HG02973 (cell line): ENCODE data around the gene RPUSD2.

Experiments used
- ATAC-seq: cut with Tn5 transposase; IDR thresholded peaks from one replicate; pipeline ENCODE4 v1.9.1; 2021; ENCODE audit warnings: moderate library complexity; ENCODE audit not compliant: unreplicated experiment

RPUSD2 gene

DNA sequence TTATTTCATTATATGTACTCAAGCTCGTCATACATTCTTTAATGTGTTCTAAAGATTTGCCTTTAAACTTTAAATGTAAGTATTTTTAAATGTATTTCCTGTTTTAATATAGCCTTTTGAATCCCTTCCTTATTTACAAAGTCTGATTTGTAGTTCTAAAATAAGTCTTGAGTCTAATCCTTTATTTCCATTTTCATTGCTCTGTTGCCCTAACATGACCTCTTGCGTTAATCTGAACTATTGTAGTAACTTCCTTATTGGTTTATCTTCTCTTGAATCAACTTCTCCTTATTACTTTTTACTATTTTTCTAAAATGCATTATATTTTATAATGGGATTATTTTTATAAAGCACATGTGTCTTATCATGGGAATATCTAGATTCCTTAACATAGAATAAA is 48.9 kb downstream of the RPUSD2 start:
- no peak for ATAC-seq

DNA sequence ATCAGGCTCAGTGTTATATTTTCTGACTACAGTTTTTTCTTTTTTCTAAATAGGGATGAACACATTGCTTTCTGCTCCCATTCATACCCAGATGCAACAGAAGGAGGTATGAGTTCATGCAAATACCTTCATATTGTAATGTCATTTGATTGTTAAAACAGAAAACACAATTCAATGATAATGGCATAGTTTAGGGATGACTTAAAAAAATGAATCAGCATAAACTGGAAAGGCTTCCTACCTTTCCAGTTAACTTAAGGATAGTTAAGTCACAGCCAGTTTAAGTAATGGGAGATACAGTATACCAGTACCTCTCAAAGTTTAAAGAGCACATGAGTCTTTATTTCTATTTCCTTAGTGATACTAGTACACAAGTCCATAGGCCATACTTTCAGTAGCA is 49.8 kb downstream of the RPUSD2 start:
- ATAC-seq: no peak

DNA sequence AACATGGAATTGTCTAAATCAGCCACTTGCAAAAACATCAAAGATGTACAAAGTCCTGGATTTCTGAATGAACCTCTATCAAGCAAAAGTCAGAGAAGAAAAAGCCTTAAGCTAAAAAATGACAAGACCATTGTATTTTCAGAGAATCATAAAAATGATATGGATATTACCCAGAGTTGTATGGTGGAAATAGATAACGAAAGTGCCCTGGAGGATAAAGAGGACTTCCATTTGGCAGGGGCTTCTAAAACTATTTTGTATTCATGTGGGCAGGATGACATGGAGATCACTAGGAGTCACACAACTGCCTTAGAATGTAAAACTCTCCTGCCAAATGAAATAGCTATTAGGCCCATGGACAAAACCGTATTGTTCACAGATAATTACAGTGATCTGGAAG is 54.3 kb downstream of the RPUSD2 start:
- no peak for ATAC-seq
